ENCODE results near the gene TMEM117.
A peak's percentile ranks its signal among the peaks of the same experiment; 100 is the strongest.

Gene TMEM117

DNA sequence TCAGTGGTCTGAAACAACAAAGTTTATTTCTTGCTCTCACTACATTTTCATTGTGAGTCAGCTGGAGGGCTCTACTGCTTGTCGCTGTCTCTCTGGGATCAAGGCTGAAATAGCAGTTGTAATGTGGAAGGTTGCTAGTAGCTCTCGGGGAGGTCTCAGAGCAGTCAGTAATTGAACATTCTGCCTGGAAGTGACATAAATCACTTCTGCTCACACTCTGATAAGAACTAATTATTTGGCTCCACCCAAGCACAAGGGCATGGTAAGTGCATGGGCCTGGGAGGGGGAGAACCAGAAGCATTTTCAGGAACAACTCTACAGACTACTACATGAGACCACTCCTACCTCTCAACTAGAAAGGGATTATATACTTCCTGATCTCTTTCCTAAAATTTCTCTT lies 128.2 kb downstream of the TMEM117 start:
- no peak for DNase-seq (ENCODE audit: low spot score)

DNA sequence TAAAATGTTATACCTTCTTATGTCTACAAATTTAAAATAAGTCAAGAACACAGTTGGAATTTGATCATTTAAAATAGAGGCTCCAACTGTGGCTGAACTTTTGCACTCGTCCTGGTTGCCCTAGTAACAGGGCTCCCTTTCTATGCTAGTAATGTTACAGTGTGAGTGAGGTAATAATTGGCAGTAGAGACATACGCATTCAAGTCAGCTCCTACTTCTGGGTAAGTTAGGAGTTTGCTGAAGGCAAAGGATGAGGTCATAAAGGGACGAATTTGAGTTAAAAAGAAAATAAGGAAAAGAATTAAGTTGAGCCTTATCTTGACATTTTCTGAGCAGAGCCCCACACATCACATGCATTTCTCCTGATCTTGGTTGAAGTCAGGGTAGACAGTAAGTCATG lies 129.1 kb downstream of the TMEM117 start:
- DNase-seq (ENCODE audit: low spot score) = no peak

DNA sequence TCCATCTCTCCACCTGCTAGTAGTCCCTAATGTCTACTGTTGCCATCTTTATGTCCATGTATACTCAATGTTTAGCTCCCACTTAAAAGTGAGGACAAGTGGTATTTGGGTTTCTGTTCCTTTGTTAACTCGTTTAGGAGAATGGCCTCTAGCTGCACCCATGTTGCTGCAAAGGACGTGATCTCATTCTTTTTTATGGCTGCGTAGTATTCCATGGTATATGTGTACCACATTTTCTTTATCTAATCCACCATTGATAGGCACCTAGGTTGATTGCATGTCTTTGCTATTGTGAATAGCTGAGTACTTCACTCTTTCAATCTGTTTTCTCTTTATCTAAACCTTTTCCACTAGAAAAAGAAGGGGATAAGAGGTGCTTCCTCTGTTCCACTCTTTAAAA lies 130.0 kb downstream of the TMEM117 start:
- no peak for DNase-seq (ENCODE audit: low spot score)

DNA sequence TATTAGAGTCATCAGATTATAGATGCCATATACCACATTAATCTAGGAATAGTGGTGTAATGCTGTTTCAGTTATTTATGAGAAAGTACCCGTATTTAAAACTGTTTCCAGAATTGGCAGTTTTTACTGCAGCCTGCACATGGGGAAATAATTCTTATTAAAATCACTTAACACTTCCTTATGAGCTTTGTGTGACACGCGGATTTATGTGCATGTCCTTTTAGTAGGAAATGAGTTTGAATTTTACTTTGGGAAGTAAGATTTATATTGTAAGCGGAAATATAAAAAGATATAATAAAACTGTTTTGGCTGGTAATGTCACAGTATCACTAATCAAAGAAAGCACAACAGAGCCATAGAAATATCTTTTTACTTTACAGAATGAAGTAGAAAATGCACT lies 132.9 kb downstream of the TMEM117 start:
- DNase-seq (ENCODE audit: low spot score) = no peak

DNA sequence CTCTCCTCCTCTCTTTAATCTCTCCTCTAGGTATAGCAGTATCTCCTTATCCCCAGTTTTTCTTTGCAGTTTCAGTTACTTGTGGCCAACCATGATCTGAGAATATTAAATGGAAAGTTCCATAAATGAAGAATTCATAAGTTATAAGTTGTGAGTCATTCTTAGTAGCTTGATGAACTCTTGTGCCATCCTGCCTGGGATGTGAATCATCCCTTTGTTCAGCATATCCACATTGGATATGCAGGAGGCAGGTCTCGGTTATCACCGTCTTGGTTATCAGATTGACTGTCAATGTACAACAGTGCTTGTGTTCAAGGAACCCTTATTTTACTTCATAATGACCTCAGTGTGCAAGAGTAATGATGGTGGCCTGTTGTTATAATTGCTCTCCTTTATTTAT lies 134.0 kb downstream of the TMEM117 start:
- no peak for DNase-seq (ENCODE audit: low spot score)

DNA sequence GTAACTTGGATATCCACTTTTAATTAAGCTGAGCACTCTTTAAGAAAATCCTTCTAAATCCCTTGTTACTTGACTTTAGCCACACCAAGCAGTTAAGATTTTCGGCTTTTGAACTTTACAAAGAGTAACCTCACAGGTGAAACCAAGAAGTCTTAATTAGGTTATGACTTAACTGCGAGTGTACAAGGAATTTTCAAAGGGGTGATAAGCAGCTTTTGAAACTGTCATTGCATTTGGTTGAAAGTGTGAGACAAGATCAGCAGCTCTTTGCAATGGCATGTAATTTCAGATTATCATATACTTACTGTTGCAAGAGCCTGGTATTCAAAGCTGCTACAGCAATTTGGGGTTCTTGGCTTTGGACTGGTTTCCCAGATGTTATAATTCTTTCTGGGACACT lies 137.5 kb downstream of the TMEM117 start:
- DNase-seq (ENCODE audit: low spot score) = no peak

DNA sequence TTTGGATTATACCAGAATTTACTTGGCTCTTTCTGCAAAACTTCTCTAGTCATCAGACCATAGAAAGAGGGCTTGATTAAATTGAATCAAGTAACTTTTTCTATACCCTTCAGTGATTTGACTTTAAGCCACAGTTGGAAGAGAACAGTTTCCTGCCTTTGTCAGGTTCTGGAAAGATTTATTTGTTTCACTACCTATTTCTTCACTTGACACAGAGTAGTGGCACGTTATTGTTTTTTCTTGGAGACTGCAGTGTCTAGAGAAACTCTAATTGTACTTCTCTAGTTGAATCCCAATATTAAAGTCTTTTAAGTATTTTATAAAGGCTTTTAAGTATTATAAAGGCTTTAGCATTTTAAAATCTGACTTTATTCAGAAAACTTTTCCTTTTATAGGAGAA lies 138.1 kb downstream of the TMEM117 start:
- DNase-seq (ENCODE audit: low spot score) = no peak

DNA sequence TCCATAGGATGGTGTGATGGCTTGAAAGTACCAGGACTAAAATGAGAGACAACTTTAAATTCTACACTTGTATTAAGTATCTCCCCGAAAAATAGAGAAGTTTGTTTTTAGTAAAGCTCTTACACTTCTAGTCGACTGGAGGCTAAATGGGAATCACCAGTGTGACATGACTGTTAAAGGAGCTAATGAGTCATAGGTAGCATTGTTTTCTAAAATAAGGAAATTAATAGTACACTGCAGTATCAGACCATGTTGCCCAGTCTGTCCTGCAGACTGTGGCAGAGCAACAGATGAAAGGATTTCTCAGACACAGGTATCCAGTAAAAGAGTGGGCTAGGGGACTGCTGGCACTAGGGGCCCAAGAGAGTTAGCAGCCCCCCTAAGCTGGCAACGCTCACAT lies 140.1 kb downstream of the TMEM117 start:
- DNase-seq (ENCODE audit: low spot score) = no peak

DNA sequence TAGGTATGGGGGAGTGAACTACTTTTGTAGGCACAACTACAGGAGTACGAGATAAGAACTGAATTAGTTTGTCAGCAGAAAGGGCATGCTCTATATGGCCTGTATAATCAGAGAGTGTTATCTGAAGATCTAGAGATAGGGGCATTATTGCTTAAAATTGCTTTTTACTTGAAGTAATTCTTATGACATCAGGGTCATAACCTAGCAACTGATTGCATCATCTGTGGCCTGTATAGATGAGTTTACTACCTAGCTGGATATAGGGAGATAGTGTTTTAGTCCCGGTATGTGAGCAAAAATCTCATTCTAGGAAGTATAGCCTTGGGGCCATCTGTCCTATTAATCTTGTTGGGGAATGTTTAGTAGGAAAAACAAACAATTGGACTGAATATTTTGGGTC lies 142.7 kb downstream of the TMEM117 start:
- DNase-seq (ENCODE audit: low spot score) = no peak

DNA sequence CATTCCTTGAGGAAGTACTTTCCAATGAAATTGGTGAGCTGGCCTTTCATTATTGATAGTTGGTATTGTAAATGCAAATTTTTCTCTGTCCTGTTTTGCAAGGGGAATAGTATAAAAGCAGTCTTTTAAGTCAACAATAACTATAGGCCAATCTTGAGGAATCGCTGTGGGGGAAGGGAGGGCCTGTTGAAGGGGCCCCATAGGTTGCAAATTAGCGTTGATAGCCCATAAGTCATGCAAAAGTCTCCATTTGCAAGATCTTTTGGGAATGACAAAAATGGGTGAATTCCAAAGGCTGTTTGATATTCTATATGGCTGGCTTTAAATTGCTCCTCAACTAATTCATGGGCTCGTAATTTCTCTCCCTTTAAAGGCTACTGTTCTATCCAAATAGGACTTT lies 143.6 kb downstream of the TMEM117 start:
- DNase-seq (ENCODE audit: low spot score) = no peak

DNA sequence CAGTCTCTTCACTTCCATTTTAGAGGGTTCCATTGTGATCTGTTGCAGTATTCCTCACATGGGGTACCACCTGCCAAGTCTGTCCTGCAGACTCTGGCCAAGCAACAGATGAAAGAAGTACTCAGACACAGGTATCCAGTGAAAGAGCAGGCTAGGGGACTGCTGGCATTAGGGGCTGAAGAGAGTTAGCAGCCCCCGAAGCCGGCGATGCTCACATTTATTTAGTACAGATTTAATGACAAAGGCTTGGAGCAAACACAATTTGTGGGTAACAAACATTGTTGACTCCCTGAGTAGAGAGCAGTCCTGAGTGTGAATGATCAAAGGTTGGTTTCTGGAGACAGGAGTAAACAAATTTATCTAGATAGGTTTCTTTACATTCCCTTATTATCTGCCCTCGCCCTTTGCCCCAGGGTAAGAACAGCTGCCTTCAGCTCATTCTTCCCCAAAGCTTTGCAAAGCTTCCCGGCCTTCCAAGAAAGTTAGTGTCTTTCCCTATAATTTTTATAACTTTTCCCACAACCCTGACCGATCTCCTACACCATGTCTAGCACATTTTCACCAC lies 144.8 kb downstream of the TMEM117 start:
- DNase-seq (ENCODE audit: low spot score) = no peak

DNA sequence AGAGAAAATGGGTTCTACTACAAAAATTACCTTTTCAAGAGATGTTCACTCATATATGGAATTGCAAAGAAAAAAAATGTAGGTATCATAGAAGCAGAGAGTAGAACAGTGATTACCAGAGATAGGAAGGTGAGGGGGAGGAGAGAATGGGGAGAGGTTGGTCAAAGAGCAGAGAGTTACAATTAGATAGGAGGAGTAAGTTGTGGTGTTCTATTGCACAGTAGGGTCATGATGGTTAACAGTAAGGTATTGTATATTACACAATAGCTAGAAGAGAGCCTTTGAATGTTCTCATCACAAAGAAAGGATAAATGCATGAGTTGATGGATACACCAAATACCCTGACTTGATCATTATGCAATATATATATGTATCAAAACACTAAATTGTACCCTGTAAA lies 145.8 kb downstream of the TMEM117 start:
- no peak for DNase-seq (ENCODE audit: low spot score)

DNA sequence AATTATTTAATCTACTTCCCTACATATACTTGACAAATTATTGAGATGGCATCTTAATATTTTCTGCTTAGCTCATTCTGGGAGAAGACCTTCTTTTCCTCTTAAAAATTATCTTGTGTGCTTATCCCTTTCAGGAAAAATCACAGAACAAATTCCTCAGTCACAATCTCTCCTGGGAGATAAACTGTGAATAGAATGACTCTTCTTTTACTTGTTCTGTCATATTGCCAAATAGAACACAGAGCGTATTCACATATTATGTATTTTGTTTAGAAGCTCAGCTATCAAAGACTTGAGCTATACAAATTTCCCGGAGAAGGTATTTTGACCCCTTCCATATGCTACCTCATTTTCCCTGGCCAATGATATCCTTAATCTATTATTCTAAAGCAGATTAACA lies 146.7 kb downstream of the TMEM117 start:
- DNase-seq (ENCODE audit: low spot score) = no peak

DNA sequence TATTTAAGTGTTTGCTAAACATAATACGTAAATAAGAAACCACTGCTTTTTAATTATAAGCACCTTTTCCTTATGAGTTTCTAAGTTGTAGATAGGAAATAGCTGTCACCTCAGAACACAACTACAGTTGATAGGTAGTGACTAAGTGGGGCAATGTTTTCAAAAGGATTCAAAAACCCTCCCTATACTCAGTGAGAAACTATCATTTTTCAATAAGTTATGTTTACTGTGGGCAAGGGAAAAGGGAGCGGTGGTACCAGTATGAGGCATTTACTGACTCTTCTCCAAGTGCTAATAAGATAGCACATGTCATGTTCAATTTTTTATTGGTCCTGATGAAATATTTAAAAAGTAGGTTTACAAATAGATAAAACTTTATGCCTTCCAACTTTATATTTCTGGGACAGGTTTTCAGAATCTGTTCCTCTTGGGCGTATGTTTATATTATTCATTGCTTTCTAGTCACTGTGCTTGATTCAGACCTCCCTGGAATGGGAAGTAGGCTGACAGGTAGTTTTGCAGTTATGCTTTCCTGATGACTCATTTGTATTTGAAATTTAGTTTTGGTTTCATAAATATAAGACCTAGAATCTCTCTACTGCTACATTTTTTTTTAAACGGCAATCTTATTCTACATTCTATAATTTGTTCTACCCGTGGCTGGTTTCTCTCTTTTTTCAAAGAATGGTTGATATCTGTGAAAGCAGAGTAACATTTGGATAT lies 153.1 kb downstream of the TMEM117 start:
- no peak for DNase-seq (ENCODE audit: low spot score)

DNA sequence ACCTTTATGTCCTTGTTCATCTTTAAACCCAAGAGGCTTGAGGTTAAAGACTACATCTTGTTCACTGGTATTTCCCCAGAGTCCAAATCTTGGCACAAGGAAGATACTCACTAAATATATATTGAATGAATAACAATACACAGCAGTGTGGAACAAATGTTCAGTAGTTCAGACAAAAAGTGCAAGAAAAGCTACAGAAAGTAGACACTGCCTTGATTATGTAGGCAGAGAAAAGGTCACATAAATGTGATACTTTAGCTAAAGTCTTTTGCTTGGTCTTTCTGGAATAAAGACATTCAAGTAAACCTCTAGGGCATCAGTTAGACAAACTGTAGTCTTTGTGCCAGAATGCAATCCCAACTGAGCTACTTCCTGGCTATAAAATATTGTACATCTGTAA lies 157.0 kb downstream of the TMEM117 start:
- no peak for DNase-seq (ENCODE audit: low spot score)

DNA sequence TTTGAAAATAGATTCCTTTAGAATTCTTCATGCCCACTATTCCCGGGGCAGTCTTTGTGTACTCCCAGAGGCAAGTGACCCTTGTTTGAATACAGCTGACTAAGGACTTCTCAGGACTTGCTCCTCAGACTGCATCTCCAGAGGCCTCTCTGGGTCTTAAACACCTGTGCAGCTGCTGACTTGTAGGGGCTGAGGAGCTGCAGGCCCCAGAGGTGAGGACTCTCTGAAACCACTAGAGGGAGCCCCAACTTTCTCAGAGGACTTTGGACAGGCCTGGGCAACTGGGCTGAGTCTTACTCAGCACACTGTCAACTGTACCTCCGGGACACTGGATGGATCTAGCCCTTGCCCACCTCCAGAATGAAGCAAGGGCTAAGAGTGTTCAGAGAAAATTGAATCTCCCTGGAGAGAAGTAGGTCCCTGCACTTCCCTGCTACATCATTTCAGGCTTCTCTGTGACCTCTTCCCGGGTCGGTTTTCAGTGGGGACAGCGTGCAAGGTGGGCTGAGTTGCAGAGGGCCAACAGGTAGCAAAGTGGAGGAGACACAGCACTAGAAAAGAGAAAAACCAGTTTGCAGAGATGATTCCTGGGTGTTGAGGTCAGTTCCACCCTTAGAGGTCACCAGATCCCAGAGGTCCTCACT lies 164.6 kb downstream of the TMEM117 start:
- peak; percentile 81 for DNase-seq (ENCODE audit: low spot score)

DNA sequence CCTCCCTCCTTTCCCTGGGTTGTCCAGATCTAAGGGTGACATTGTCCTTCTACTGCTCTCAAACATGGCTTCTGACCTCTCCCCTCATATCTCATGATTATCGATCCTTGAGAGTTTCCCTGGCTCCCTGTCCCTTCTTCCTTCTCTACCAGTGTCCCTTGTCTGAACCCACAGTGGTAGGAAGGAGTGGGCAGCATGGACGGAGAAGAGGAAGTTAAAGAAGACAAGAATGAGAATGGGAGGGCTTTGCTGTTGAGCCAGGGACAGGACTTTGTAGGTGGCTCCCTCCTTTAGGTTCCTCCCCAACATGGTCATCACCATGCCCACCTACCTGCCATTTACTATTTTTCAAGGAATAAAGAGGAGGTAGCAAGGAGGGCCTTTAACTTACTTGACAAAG lies 166.7 kb downstream of the TMEM117 start:
- DNase-seq (ENCODE audit: low spot score) = no peak

DNA sequence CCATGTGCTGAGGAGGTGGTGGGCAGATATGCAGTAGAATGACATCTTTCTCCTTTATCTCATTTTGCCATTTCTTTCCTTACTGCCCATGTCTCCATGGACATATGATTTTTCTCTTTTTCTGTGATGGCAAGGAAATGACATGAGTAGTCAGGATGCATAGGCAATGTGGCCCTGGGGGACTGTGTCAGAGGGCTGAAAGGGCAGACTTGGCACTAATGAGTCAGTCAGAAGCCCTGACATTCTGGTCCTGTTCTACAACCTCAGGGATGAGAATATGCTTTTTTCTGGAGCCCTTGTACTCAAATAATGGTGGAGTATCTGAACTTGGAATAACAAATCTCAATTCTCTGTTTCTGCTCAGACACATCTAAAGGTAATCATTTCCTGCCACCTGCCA lies 167.8 kb downstream of the TMEM117 start:
- no peak for DNase-seq (ENCODE audit: low spot score)

DNA sequence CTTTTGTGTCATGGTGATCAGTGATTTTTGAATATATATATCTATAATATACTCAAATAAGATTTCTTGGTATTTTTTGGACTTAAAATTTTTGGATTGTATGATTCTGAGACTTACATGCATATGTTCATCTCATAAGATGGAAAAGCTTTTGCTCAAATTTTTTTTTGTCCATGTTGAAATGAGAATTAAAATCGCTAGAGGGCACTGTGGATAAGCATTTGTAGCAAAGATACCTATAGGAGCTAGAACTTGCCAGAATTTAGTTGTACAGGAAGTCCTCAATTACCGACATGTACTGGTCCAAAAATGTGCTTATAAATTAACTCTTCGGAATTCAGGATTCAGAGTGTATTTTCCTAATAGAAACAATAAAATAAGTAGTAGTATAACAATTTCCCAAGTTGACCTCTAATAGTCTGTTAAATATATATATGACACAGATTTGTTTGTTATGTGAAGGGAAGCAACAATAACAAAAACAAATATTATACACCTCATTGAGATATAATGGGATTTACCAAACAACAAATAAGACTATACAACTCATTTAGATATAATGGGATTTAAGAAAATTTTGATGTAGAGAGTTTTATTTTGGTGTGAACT lies 179.6 kb downstream of the TMEM117 start:
- DNase-seq (ENCODE audit: low spot score) = peak; percentile 81

DNA sequence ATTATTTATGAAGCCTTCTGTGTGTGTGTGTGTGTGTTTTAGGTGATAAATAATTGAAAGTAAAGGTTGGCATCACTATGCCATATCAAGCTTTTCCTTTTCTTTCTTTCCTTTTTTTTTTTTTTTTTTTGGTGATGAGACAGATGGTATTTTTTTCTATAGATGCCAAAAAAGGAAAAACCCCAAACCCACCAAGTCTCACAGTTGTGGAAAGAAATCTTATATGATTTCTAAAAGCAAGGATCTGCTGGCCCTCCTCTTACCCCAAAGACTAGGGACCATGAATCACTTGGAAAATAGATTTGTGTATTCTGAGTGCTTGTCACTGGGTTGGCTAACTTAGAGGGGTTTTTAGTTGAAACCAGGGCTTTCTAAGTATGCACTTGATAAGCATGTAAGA lies 181.3 kb downstream of the TMEM117 start:
- DNase-seq (ENCODE audit: low spot score) = no peak

DNA sequence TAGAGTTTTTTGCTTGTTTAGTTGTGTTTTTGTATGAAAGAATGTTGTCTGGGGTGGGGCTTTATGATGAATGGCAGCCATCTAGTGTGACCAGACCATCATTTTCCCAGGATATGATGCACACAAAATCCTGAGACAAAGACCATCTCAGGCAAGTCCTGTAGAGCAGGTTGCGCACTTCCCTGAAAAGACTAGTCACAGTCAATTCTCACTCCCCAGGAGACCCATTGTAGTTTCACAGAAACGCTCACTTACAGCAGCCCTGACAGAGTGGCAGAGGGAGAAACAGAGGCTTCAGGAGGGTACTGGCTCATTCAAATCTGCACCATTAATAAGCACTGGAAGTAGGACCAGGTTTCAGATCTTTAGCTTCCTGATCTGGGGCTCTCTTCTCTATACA lies 183.2 kb downstream of the TMEM117 start:
- DNase-seq (ENCODE audit: low spot score) = no peak

DNA sequence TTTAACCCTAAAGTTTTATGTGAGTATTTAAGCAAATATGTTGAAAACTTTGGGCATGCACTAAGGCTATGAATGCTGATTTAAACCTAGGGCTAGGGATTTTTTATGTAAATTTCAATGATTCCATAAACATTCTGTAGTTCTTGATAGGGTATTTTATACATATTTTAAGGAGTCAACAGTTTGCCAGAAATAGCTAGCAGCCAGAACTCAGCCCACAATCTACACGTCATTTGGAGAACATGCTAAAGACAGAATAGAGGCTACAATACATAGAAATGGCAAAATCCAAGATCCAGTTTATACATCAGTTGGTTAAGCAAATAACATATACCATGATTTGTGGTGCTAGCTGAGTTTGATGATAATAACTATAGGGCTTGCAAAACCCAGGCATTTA lies 184.7 kb downstream of the TMEM117 start:
- no peak for DNase-seq (ENCODE audit: low spot score)

DNA sequence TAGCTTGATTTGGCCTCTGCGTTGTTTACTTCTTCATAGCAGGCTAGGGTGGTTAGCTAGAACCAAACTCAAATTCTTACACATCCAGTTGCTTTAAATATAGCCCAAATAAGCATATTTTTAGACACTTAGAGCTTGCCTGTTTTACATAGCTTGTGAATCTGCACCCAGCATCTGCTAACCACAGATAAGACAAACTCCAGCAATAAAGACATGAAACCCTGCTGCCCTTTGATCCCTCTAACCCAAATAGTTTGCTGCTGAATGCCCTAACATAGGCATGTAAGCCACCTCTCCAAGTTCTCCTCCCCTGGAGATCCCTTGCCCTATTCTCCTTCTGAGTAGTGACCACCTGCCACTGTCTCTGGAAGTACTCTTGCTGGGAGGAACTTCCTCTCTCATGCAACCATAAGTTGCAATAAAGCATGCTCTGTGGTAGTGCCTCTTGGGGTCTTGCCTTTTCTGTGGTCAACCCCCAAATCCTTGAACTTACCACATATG lies 185.6 kb downstream of the TMEM117 start:
- DNase-seq (ENCODE audit: low spot score) = peak; percentile 65

Data from NAMALWA (cell line).